Activated T-cell treated with anti-CD3 and anti-CD28 coated beads, Interleukin-2, amount 50 U/mL, for 48 hours (primary cell): ENCODE data around the gene ADAT3.

Experiments
- DNase-seq, 2 experiments: peaks; one replicate each; pipeline ENCODE4 v3.0.0-alpha.2; 2020

Gene ADAT3

DNA sequence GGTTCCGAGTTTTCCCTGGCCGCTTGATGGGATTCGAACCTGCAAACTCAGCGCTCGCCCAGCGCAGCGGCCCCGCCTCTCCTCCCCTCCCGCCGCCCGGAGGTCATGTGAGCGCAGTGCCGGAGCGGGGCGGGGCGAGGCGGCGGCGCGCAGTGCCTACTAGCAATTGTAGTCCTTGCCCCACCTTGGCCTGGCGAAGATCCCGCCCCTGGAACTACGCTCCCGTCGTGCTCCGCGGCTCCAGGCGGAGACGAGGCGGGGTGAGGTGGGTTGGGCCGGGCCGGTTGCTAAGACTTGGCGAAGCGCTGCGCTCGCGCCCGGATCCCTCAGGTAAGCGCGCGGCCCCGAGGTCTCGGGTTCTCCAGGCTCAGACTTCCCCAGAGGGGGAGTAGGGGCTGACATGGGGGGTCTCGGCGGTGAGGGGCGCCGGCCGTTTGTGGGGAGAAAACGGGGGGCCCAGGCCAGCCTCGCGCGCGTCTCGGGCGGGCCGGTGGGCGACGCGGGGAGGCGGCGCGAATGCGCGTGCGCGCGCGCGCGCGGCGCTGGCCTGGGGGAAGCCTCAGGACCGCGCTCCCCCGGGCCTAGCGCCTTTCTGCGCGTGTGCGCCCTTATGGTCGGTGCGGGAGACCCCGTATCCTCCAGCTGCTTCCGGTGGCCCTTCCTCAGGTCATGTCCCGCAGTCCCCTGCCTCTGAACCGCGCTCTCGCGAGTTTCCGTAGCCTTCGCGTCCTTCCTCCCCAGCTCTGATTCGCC lies at the start of gene ADAT3, which contains the start of gene SCAMP4:
ADAT3 (plus strand) TSS at position 290 of the 753 bp plus-strand sequence. CDS start 6,649 bp downstream, outside the sequence.
SCAMP4 (plus strand) TSS at position 290 of the 753 bp plus-strand sequence. CDS start 9,621 bp downstream, outside the sequence.
- peak; percentile 98 to 99 for DNase-seq

GRCh38 chr19:1855828-1856255 lies 49.4 kb upstream of the ADAT3 start:
- DNase-seq: peak; percentile 66 to 68

DNA sequence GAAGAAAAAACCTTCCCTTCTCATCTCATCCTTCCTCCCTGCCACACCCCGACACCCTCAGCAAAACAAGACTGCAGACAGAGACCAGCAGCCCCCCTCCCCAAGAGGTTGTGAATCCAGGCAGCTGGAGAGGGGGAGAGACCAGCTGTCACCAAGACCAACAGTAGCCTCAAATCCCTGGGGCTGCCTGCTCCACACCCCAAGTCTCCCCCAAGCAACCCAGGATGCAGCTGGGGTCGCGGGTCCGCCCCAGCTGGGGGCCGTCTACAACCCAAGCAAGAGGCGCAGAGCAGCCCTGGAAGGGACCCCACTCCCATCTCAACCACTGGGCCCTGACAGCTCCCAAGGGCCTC lies 48.9 kb upstream of the ADAT3 start:
- DNase-seq: peak in 1 of 2 experiments; percentile 50

DNA sequence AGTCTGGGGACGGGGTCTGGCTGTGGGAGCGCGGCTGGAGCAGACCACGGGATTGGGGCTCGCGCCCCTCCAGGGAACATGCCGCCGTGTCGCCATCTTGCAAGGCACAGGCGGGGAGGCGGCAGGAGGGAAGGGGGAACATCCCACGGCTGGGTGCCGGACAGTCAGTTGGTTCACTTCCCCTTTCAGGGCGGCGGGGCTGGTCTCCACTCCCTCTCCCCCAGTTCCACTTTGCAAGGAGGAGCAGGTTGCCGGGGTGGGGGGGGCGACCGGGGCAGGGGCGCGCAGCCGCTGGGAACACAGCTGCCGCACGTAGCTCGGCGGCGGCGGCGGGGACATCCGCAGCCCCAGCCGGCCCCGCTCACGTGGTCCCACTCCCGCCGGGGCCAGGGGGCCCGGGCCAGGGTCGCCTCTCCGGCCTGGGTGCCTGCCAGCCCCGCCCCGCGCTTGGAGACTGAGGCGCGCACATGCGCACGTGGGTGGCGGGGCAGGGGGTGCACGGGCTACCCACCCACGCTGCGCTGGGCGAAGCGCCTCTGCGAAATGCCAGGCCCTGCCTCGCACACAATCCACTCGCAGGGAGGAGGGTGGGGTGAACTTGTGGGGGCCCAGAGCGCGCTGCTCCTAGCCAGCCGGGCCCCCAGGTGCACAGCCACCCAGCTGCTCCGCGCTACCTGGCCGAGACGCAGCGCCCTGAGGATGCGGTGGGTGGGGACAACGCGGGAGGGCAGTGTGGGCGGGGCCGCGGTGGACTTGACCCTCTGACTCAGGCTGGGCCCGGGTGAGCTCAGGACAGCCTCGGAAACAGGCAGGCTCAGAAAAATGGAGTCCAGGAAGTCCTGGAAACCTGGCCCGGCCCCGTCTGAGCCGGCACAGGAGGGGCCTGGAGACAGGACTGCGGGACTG lies 48.2 kb upstream of the ADAT3 start:
- DNase-seq: peak; percentile 71 to 79

GRCh38 chr19:1857648-1858326 lies 47.4 kb upstream of the ADAT3 start:
- DNase-seq: no peak

DNA sequence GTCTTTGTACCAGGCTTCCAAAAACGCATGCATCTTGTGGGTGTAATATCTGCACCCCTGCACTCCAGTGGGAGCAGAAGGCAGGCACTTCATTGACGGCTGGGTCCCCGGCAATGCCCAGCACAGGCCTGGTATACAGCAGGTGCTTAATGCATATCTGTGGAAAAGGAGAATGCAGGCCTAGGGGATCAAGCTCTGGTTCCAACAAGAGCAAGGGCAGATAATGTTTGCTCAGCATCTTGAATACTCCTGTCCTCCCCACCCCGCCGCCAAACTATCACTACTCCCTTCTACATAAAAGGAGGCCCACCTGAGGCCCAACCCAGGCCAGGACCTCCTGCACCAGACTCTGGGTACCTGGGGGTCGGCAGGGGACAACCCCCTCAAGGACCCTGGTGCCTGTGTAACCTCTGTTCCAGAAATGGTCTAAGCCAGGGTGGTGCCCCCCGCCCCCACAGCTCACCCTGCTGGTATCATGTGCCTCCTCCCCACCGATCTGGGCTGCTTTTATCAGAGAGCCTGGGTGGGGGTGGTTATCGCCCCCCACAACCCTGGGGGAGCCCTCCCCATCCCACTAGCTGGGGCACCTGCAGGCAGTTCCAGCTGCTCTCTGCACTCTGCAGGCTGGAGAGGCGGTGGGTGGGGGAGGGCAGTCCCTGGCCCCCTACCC lies 46.7 kb upstream of the ADAT3 start:
- no peak for DNase-seq

DNA sequence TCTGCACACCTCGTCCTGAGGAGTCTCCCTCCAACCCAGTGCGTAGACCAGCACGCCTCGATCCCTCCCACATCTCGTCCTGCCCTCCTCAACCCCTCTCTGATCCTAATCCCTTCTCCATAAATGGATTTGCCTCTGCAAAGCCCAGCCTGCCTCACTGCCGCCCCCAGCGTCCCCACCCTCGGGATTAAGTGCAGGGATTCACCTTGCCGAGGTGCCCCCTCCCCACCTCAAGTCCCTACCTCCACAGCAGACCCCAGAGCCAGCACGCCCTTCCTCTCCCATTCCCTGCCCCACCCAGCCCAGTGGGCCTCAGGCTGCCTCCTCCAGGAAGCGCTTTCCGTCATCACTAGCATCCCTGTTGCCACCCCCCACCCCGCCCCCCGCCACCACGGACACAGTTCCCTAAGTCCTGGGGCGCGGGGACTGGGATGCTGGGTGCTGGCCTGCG lies 45.8 kb upstream of the ADAT3 start:
- no peak for DNase-seq

GRCh38 chr19:1860042-1860775 lies 45.0 kb upstream of the ADAT3 start:
- DNase-seq: peak; percentile 66 to 71

GRCh38 chr19:1860821-1861598 lies 44.2 kb upstream of the ADAT3 start:
- DNase-seq: no peak

- DNase-seq: no peak
These were observed 43.6 kb upstream of the ADAT3 start for GRCh38 chr19:1861599-1862031.

GRCh38 chr19:1862068-1862423 lies 43.2 kb upstream of the ADAT3 start:
- DNase-seq: no peak

GRCh38 chr19:1862424-1863327 lies 42.5 kb upstream of the ADAT3 start:
- DNase-seq: peak; percentile 67 to 74

DNA sequence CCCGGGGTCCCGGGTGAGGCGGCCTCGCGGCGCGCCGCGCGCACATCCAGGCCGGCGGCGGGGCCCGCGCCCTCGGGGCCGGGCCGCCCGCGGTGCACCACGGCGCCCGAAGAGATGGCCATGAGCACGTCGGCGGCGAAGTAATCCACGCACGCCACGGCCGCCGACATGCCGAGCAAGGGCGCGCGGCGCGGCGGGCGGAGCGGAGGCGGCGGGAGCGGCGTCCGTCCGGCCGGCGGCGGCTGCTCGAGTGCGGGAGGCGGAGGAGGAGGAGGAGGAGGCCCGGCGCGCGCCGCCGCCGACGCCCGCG lies 41.9 kb upstream of the ADAT3 start, which contains the start of gene KLF16:
KLF16 (minus strand) TSS at position 252 of the 310 bp plus-strand sequence; CDS start at position 170, 82 bp downstream.
- no peak for DNase-seq

GRCh38 chr19:1863638-1864479 lies 41.3 kb upstream of the ADAT3 start:
- DNase-seq: peak; percentile 94 to 96

- DNase-seq: peak; percentile 78 to 83
These were observed 40.6 kb upstream of the ADAT3 start for GRCh38 chr19:1864480-1865171.

GRCh38 chr19:1865172-1866010 lies 39.8 kb upstream of the ADAT3 start:
- no peak for DNase-seq

DNA sequence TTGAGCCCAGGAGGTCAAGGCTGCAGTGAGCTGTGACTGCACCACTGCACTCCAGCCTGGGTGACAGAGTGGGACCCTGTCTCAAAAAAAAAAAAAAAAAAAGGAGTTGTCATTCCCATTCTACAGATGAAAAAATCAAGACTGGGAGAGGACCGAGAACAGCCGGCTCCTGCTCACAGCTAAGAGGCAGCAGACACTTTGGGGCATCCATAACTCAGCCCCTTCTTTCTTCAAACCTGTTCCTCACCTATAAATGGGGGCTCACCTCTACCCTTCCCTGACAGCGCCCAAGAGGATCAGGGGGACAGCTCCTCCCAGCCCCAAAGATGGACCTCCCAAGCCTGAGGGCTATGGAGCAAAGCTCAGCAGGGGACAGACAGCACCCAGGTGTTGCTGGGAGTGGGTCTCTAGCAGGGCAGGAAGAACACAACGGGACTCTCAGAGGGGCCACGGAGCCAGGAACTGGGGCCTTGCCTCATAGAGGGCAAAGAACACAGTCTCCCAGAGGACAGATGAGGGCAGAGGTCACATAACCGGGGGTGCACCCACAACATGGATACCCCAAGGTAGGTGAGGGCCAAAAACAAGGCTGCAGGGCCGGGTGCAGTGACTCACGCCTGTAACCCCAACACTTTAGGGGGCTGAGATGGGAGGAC lies 38.4 kb upstream of the ADAT3 start:
- DNase-seq: no peak
